Activated CD8-positive, alpha-beta T cell treated with anti-CD3 and anti-CD28 coated beads for 36 hours (primary cell): Measurements from ENCODE around the gene DPP6. TPM values are rescaled to one million over a fixed set of nuclear protein-coding genes. Genes with fewer than 3 reads are reported as not detected.

Experiments used
- ATAC-seq: fragments of 200-7000 bp; cut with Tn5 transposase; one replicate; pipeline ENCODE4 v1.10.0; 2021; ENCODE audit warnings: mild to moderate bottlenecking, moderate library complexity
- CTCF ChIA-PET: fragments of 350-600 bp; sonication (Branson Sonifier 250); formaldehyde crosslinking; loops from one replicate; lab custom pipeline; 2021; ENCODE audit warnings: antibody characterized with exemption; lab: Charles Lee
- POLR2A ChIA-PET: fragments of 350-600 bp; sonication (Branson Sonifier 250); formaldehyde crosslinking; loops from one replicate; lab custom pipeline; 2021; ENCODE audit warnings: antibody characterized with exemption; lab: Charles Lee
- DNase-seq: peaks from one replicate; pipeline ENCODE4 v3.0.0-alpha.2; 2020
- H3K27ac Mint-ChIP-seq: one replicate; pipeline ENCODE4 v1.8.0; 2021; ENCODE audit warnings: mild to moderate bottlenecking, mixed read lengths
- H3K27me3 Mint-ChIP-seq: one replicate; pipeline ENCODE4 v1.8.0; 2021; ENCODE audit warnings: mixed read lengths
- H3K36me3 Mint-ChIP-seq: one replicate; pipeline ENCODE4 v1.8.0; 2021; ENCODE audit warnings: low read depth, mixed read lengths
- H3K4me1 Mint-ChIP-seq: one replicate; pipeline ENCODE4 v1.8.0; 2021; ENCODE audit warnings: low read depth, mixed read lengths
- H3K4me3 Mint-ChIP-seq: one replicate; pipeline ENCODE4 v1.8.0; 2021; ENCODE audit warnings: mild to moderate bottlenecking, moderate library complexity, mixed read lengths
- H3K9me3 Mint-ChIP-seq: one replicate; pipeline ENCODE4 v1.8.0; 2021; ENCODE audit warnings: mixed read lengths
- intact Hi-C: fragments of 100-400 bp; cut with micrococcal nuclease; formaldehyde crosslinking; loops from one replicate; pipeline ENCODE4 v1.10.0; 2022
- total RNA-seq, 2 experiments: library from RNA; stranded (reverse); gene quantifications; one replicate each; pipeline ENCODE4 v1.2.3, GENCODE V29; 2021
- TF ChIP-seq, protein P1 (sequence below): fragments of 200-600 bp; IDR thresholded peaks from one replicate; pipeline ENCODE4 v1.8.0; 2022; ENCODE audit warnings: antibody characterized with exemption, mild to moderate bottlenecking

DPP6 gene
- total RNA-seq, 2 experiments from 2014 or later: not detected

DNA sequence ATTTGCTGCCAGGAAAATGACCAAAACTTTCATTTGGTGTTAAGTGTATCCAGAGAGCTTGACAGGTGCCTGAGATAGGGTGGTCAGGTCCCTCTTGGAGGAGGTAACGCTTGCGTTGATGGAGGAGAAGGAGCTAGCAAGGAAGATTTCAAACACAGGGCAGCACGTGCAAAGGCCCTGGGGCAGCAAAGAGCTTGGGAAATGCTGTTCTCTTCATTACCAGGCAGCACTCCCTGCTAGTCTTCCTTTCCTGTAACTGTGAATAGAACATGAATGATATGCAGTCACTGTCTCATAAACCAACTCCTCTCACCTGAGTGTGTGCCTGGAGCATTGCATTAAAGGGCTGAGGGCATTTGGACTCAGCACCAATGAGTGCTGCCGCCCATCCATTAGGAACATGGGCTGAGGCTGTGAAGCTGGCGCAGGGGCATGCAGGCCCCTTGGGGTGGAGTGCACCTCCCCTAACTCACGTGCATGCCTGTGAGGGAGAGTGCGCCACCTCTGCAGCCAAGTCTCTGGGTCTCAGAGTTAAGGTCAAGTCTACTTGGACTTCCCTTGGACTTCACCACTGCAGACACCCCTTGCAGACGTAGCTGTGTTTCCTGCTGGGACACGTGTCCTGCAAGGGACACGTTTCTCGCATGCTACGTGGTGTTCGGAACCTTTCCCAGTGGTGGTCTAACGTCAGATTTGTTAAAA is 813.9 kb downstream of the DPP6 start:
- CTCF ChIA-PET: no interaction called here

DNA sequence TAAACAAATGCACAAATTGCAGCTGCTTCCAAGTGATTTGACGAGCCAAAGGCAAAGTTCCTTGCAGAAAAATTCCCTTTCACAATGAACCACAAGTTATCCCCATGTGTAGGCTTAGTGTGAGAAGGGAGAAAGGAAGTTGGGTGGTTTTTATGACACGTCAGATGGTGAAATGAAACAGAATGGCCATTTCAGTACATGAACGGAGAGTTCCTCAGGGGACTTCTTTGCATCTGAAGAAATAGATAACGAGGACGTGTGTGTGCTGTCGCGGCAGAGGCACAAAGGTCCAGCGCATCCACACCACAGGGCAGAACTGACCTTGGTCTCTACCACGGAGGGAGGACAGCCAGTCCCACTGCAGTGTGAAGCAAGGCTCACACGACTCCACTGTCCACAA is 814.9 kb downstream of the DPP6 start:
- POLR2A ChIA-PET: no interaction called here
- ATAC-seq: no peak
- H3K27ac Mint-ChIP-seq: no peak overlapping the region
- peaks cover 29% of the 10 kb centered on the region for H3K27me3 Mint-ChIP-seq
- no peaks in the 10 kb centered on the region for H3K9me3 Mint-ChIP-seq
- no peaks in the 10 kb centered on the region for H3K36me3 Mint-ChIP-seq
- intact Hi-C loops: no loop called here
- no peaks in the 10 kb centered on the region for H3K4me1 Mint-ChIP-seq
- no peak for DNase-seq
- CTCF ChIA-PET: no interaction called here
- TF ChIP-seq, protein P1, sequence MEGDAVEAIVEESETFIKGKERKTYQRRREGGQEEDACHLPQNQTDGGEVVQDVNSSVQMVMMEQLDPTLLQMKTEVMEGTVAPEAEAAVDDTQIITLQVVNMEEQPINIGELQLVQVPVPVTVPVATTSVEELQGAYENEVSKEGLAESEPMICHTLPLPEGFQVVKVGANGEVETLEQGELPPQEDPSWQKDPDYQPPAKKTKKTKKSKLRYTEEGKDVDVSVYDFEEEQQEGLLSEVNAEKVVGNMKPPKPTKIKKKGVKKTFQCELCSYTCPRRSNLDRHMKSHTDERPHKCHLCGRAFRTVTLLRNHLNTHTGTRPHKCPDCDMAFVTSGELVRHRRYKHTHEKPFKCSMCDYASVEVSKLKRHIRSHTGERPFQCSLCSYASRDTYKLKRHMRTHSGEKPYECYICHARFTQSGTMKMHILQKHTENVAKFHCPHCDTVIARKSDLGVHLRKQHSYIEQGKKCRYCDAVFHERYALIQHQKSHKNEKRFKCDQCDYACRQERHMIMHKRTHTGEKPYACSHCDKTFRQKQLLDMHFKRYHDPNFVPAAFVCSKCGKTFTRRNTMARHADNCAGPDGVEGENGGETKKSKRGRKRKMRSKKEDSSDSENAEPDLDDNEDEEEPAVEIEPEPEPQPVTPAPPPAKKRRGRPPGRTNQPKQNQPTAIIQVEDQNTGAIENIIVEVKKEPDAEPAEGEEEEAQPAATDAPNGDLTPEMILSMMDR: no peak
- H3K4me3 Mint-ChIP-seq: no peak overlapping the region

More for the DNA sequence above, 813.9 kb downstream of the DPP6 start:
- intact Hi-C loops: no loop called here
- POLR2A ChIA-PET: no interaction called here
- TF ChIP-seq, protein P1: no peak
- Mint-ChIP-seq H3K9me3 (no peaks in the 10 kb centered on the region), H3K4me3 (no peak overlapping the region), H3K4me1 (no peaks in the 10 kb centered on the region), H3K27ac (no peak overlapping the region), H3K27me3 (peaks cover 29% of the 10 kb centered on the region), H3K36me3 (no peaks in the 10 kb centered on the region)
- ATAC-seq (no peak), DNase-seq (no peak)

DNA sequence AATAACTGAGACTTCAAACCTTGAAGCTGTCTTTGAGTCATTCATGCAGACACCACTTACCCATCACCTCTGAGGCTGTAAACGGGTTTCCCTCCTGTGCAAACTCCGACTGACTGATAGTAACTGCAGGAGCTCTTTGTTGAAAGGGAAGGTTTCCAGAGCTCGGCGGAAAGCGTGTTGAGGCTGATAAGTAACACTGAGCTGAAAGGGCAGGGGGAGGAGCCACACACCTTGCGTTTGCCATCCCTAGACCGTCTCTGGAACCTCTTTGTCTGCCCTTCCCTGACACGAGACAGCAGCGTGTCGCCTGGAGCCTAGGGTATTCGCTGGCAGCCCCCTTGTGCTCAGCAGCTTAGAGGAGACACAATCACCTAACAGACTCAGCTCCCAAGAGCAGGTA is 816.7 kb downstream of the DPP6 start:
- H3K4me1 Mint-ChIP-seq: no peaks in the 10 kb centered on the region
- H3K27me3 Mint-ChIP-seq: peaks cover 27% of the 10 kb centered on the region
- ChIA-PET POLR2A (no interaction called here), CTCF (interaction anchor here (0.5 to 1.2 kb wide), 2 partner anchors 58 to 404 kb away, joined by 3 read pairs; no protein-coding TSS in a partner anchor)
- no peak overlapping the region for H3K27ac Mint-ChIP-seq
- DNase-seq (no peak), ATAC-seq (no peak)
- no peaks in the 10 kb centered on the region for H3K36me3 Mint-ChIP-seq
- H3K9me3 Mint-ChIP-seq: no peaks in the 10 kb centered on the region
- TF ChIP-seq, protein P1: no peak
- H3K4me3 Mint-ChIP-seq: no peak overlapping the region
- intact Hi-C loops: no loop called here

DNA sequence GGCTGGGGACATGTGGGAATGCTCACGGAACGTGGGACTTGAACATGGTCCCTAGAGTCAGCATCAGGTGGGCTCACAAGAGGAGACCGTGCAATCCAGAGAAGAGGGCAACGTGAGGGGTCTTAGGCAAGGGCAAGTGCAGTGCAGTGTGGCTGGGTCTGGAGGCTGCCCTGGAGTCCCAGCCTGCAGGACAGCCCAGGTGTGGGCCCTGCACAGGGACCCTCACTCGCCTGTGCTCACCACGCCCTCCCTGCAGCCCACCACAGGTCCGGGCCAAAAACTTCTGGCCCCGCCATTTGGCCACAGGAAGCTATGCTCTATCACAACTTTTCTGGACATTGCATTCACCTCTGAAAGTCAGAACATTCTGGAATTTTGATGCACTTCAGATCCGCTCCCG is 817.2 kb downstream of the DPP6 start:
- no peak overlapping the region for H3K4me3 Mint-ChIP-seq
- POLR2A ChIA-PET: no interaction called here

DNA sequence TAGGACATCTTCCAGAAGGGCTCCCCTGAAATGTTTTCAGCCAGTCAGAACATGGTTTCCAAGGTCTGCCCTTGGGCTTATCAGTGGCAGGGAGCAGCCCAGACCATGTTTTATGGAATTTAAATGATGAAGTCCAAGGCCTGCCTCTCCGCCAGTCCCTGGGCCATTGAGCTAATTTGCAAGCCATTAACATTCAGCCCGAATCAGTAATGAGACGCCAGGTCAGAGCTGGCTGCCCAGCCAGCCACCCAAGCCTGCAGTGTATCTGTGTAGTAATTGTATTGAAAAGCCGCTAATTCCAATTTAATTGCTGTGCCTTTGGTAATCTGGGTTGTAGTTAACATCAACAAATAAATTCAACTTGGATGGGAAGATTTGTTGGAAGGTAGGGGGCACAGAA is 819.3 kb downstream of the DPP6 start:
- ChIA-PET CTCF (no interaction called here), POLR2A (no interaction called here)
- intact Hi-C loops: no loop called here
- no peaks in the 10 kb centered on the region for H3K4me1 Mint-ChIP-seq
- H3K9me3 Mint-ChIP-seq: no peaks in the 10 kb centered on the region
- no peaks in the 10 kb centered on the region for H3K36me3 Mint-ChIP-seq
- TF ChIP-seq, protein P1: no peak
- no peak overlapping the region for H3K27ac Mint-ChIP-seq
- DNase-seq (no peak), ATAC-seq (no peak)
- H3K4me3 Mint-ChIP-seq: no peak overlapping the region
- H3K27me3 Mint-ChIP-seq: peaks cover 27% of the 10 kb centered on the region

More for the DNA sequence above, 817.2 kb downstream of the DPP6 start:
- Mint-ChIP-seq H3K36me3 (no peaks in the 10 kb centered on the region), H3K4me1 (no peaks in the 10 kb centered on the region), H3K9me3 (no peaks in the 10 kb centered on the region), H3K27me3 (peaks cover 27% of the 10 kb centered on the region), H3K27ac (no peak overlapping the region)
- ATAC-seq (no peak), DNase-seq (no peak)
- CTCF ChIA-PET: interaction anchor here (0.5 to 1.2 kb wide), 2 partner anchors 58 to 403 kb away, joined by 3 read pairs; no protein-coding TSS in a partner anchor
- intact Hi-C loops: no loop called here
- TF ChIP-seq, protein P1: no peak
